HG02759 (cell line): ENCODE data around the gene CCL5.

Experiments used
- ATAC-seq: cut with Tn5 transposase; IDR thresholded peaks from one replicate; pipeline ENCODE4 v1.9.1; 2021; ENCODE audit warnings: mild to moderate bottlenecking, moderate library complexity; ENCODE audit not compliant: unreplicated experiment

CCL5 gene

GRCh38 chr17:35879773-35880654 is at the start of gene CCL5:
Gene CCL5, minus strand, starts transcription at chr17:35880360.
- peak; percentile 92 for ATAC-seq

DNA sequence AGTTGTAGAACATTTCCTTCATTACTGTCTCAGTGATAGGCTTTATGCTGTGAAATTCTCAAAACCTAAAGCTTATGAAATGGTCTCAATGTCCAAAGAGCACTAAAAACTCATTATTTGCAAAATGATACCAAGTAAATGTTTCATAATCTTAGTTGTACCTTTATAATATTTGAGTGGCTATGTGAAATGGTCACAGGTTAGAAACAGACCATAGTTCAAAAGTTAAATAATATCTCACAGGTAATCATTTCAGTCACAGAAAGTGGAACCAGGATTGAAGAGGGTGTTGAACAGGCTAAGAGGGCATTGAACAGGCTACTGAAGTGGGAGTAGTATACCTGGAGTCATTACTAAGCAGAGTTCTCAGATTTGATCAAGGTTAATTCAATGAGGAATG is 47.6 kb upstream of the CCL5 start:
- ATAC-seq = no peak

GRCh38 chr17:35923609-35924114 is 43.5 kb upstream of the CCL5 start:
- no peak for ATAC-seq

DNA sequence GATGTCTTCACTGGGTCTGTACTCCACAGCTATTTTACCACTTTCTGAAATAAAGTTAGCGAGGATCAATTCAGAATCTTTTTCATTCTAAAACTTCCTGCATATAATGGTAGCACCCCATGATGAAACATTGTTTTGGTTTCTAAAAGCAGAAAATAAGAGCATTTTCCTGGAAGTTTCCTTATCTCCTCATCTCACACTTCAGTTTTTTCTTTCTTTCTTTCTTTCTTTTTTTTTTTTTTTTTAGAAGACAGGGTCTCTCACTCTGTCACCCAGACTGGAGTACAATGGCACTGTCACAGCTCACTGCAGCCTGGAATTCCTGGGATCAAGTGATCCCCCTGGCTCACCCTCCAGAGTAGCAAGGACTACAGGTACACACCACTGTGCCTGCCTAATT is 40.1 kb upstream of the CCL5 start:
- ATAC-seq = no peak

- ATAC-seq = no peak
Measured at GRCh38 chr17:35918665-35919064, 38.5 kb upstream of the CCL5 start.

GRCh38 chr17:35917519-35918213 is 37.5 kb upstream of the CCL5 start:
- no peak for ATAC-seq

GRCh38 chr17:35915153-35915964 is 35.2 kb upstream of the CCL5 start:
- ATAC-seq = no peak

DNA sequence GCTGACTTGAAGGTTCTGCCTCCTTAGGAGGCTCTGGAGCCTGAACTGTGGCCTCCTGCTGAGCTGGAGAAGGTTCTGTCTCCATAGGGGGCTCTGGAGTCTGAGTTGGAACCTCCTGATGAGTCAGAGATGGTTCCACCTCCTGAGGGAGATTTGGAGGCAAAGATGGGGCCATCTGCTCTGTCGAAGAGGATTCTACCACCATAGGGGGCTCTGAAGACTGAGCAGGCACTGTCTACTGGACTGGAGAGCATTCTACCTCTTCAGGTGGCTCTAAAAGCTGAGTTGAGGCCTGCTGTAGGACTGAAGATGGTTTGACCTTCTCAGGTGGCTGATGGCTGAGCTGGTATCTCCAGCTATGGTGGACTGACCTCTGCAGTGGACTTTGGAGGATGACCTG is 34.2 kb upstream of the CCL5 start:
- no peak for ATAC-seq

DNA sequence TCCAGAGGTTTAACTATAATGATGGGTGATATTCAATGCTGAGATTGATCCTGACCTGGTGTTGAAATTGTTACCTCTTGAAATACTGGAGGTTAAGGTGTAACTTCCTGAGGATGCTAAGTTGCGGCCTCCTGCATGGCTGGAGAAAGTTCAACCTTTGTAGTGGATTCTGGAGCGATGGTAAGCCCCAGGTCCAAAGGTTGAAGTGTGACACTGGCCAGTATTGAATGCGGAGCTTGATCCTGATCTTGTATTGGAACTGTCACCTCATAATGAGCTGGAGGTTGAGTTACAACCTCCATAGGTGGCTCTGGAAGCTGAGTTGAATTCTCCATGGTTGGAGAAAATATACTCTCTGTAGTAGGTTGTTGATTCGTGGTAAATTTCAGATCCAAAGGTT is 33.4 kb upstream of the CCL5 start:
- ATAC-seq = no peak

GRCh38 chr17:35912942-35913341 is 32.8 kb upstream of the CCL5 start:
- no peak for ATAC-seq

DNA sequence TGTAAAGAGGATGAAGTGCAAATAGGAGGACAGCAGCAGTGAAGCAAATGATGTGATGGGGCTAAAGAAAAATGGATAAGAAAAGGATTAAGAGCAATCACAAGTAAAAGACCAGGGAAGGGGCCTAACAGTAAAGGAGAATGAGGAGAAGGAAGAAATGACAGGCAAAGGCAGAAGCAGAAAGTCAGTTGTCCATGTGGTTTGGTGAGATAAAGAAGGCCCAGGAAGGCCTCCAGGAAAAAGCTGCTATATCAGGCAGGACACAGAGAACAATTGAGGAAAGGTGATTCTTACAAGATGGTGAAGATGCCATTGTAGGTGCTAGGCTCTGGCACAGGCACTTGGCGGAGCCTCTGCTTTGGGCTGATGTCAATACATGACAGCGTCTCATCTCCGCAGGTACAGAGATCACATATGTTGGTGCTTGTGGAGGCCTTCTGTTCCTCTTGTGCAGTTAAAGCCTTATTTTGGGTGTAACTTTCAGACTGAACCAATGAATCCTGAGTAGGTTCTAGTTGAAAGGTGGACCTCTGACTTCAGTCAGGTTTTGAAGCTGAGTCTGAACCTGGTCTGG is 32.3 kb upstream of the CCL5 start:
- ATAC-seq = no peak

DNA sequence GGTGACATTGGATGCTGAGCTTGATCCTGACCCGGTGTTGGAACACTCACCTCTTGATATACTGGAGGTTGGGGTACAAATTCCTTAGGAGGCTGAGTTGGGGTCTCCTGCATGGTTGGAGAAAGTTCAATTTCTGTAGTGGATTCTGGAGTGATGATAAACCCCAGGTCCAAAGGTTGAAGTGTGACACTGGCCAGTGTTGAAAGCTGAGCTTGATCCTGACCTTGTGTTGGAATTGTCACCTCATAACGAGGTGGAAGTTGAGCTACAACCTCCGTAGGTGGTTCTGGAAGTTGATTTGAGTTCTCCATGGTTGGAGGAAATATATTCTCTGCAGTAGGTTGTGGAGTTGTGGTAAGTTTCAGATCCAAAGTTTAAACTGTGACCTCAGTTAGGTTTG is 29.2 kb upstream of the CCL5 start:
- ATAC-seq = no peak

DNA sequence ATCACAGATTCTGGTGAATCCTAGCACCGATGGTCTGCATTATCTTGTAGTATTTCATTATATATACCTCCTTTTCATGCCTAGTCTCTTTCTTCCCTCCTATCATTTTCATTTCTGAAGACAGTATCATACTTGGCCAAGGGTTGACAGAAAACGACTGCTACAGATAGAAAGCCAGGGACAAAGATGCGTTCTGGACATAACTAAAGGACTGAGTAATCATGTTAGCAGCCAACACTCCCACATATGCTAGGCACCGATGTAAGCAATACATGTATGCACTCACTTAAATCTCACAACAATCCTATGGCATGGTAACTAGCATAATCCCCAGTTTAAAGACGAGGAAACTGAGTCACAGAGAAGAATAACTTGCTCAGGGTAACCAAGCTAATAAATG is 27.5 kb upstream of the CCL5 start:
- no peak for ATAC-seq

DNA sequence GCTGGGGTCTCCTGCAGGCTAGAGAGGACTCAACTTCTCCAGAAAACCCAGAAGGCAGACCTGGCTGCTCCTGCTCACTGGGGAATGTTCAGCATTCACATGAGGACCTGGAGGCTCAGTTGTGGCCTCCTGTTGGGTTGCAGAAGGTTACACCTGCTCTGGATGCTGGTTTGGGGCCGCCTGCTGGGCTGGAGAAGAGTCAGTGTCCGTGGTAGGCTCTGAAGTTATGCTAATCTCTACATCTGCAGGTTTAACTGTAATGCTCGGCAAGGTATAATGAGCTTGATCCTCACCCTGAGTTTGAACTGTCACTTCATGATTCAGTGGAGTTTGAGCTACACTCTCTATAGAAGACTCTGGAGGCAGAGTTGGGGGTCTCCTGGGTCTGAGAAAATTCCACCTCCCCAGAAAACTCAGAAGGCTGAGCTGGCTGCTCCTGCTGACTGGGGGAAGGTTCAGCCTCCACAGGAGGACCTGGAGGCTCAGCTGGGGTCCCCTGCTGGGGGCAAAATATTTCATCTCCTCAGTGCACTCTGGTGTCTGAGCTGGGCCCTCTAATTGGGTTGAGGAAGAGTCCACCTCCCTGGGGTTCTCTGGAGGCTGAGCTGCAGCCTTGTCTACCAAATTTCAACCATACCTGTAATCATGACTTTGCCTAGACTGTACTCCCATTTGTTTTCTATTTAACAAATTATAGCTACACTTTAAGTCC is 26.9 kb upstream of the CCL5 start:
- ATAC-seq = no peak

- ATAC-seq = no peak
Measured at GRCh38 chr17:35906191-35906925, 26.2 kb upstream of the CCL5 start.

- ATAC-seq = no peak
Measured at GRCh38 chr17:35903451-35903850, 23.3 kb upstream of the CCL5 start.

DNA sequence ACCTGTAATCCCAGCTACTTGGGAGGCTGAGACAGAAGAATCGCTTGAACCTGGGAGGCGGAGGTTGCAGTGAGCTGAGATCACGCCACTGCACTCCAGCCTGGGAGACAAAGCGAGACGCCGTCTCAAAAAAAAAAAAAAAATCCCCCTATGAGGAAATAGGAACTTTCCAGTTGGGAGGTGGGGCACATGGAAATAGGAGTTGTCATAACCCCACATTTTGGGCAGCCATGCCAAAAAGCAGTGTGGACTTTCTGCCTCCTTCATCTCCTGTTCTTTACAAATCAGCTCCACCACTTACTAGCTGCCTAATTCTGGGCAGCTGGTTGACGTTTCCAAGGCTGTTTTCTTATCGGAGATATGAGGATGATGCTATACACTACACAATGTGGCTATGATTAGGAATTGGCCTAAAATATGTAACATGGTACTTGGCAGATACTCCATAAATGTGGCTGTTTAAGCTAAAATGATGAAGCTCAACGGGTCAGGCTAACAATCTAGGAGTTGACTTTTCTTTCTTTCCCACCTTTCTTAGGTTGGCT is 21.5 kb upstream of the CCL5 start:
- no peak for ATAC-seq

- no peak for ATAC-seq
Measured at GRCh38 chr17:35900708-35901480, 20.7 kb upstream of the CCL5 start.

DNA sequence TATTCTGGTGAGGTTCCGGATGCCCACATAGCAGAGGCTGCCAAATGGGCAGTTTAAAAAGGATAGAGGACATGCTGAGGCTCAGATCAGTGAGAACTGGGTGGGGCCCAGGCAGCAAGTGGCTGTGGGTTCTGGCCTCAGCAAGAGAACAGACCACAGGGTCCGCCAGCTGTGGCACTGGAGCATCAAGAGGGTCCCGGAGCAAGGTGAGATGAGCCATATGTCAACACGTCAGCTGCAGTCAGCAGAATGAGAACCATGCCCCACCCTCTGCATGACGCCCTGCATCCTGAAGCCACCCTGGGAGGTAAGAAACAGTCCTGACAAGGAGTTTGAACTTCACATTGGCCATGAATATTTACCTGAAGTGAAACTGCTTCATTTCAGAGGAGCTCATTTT is 20.1 kb upstream of the CCL5 start:
- ATAC-seq = no peak
